ENCODE measurements around the gene H6PD. TPM values are rescaled to one million over a fixed set of nuclear protein-coding genes. Genes with fewer than 3 reads are reported as not detected.
A peak's percentile ranks its signal among the peaks of the same experiment; 100 is the strongest.

H6PD gene
- polyA plus RNA-seq (2012; ENCODE audit: insufficient read depth, insufficient read length), result 3.5 TPM

GRCh38 chr1:9234223-9235095 is at the start of gene H6PD:
H6PD (plus strand) TSS chr1:9234774; CDS start chr1:9244935, 10,161 bp downstream.
- peak within 1 kb of the TSS; percentile 80 for H3K4me3 ChIP-seq (ENCODE audit: low read length)
- DNase-seq (ENCODE audit: low read depth, low spot score), result peak; percentile 53

GRCh38 chr1:9186082-9186859 is 48.3 kb upstream of the H6PD start:
- no peak overlapping the region for H3K4me3 ChIP-seq (ENCODE audit: low read length)
- no peak for DNase-seq (ENCODE audit: low read depth, low spot score)

- H3K4me3 ChIP-seq (ENCODE audit: low read length), result no peak overlapping the region
- DNase-seq (ENCODE audit: low read depth, low spot score), result no peak
Measured at GRCh38 chr1:9187004-9187403, 47.6 kb upstream of the H6PD start.

GRCh38 chr1:9190234-9190633 is 44.3 kb upstream of the H6PD start:
- no peak overlapping the region for H3K4me3 ChIP-seq (ENCODE audit: low read length)
- no peak for DNase-seq (ENCODE audit: low read depth, low spot score)

- H3K4me3 ChIP-seq (ENCODE audit: low read length), result no peak overlapping the region
- DNase-seq (ENCODE audit: low read depth, low spot score), result peak; percentile 60
Measured at GRCh38 chr1:9191231-9191630, 43.3 kb upstream of the H6PD start.

GRCh38 chr1:9192578-9193232 is 41.9 kb upstream of the H6PD start:
- no peak for DNase-seq (ENCODE audit: low read depth, low spot score)

GRCh38 chr1:9193233-9193625 is 41.3 kb upstream of the H6PD start:
- H3K4me3 ChIP-seq (ENCODE audit: low read length), result no peak overlapping the region
- DNase-seq (ENCODE audit: low read depth, low spot score), result no peak

More at GRCh38 chr1:9192578-9193232, 41.9 kb upstream of the H6PD start:
- no peak overlapping the region for H3K4me3 ChIP-seq (ENCODE audit: low read length)

- H3K4me3 ChIP-seq (ENCODE audit: low read length), result no peak overlapping the region
- no peak for DNase-seq (ENCODE audit: low read depth, low spot score)
Measured at GRCh38 chr1:9194024-9194423, 40.5 kb upstream of the H6PD start.

- no peak overlapping the region for H3K4me3 ChIP-seq (ENCODE audit: low read length)
- DNase-seq (ENCODE audit: low read depth, low spot score), result no peak
Measured at GRCh38 chr1:9195651-9196050, 38.9 kb upstream of the H6PD start.

- H3K4me3 ChIP-seq (ENCODE audit: low read length), result no peak overlapping the region
- peak; percentile 32 for DNase-seq (ENCODE audit: low read depth, low spot score)
Measured at GRCh38 chr1:9196129-9197040, 38.2 kb upstream of the H6PD start.

- no peak overlapping the region for H3K4me3 ChIP-seq (ENCODE audit: low read length)
Measured at GRCh38 chr1:9197186-9198099, 37.1 kb upstream of the H6PD start.

GRCh38 chr1:9198538-9199361 is 35.8 kb upstream of the H6PD start:
- H3K4me3 ChIP-seq (ENCODE audit: low read length), result no peak overlapping the region
- no peak for DNase-seq (ENCODE audit: low read depth, low spot score)

More at GRCh38 chr1:9197186-9198099, 37.1 kb upstream of the H6PD start:
- no peak for DNase-seq (ENCODE audit: low read depth, low spot score)

GRCh38 chr1:9200441-9200840 is 34.1 kb upstream of the H6PD start:
- DNase-seq (ENCODE audit: low read depth, low spot score), result no peak
- no peak overlapping the region for H3K4me3 ChIP-seq (ENCODE audit: low read length)

GRCh38 chr1:9201401-9202239 is 33.0 kb upstream of the H6PD start:
- no peak for DNase-seq (ENCODE audit: low read depth, low spot score)
- H3K4me3 ChIP-seq (ENCODE audit: low read length), result peak overlapping the region; percentile 17

- H3K4me3 ChIP-seq (ENCODE audit: low read length), result no peak overlapping the region; the same call in 1 of the 2 replicates
- DNase-seq (ENCODE audit: low read depth, low spot score), result no peak
Measured at GRCh38 chr1:9202240-9202870, 32.2 kb upstream of the H6PD start.

All from Jurkat, Clone E6-1 (cell line).